ENCODE measurements around the gene MRGPRE.

The MRGPRE gene

DNA sequence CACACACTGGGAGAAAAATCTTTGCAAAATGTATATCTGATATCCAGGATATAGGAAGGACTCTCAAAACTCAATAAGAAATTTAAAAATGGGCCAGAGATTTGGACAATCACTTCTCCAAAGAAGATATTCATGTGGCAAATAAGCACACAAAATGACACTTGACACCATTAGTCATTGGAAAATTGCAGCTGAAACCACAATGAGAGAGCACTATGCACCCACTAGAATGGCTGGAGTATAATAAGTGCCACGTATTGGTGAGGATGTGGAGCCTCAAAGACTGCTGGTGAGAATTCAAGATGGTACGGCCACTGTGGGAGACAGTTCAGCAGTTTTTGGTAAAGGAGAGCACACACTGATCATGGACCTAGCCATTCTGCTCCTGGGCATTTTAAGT, 54.3 kb downstream of the MRGPRE start:
- no peak for DNase-seq

All from stimulated activated CD4-positive, alpha-beta T cell treated with anti-CD3 and anti-CD28 coated beads, Interleukin-4, amount 100 ng/mL, for 24 hours (primary cell).